Liver (tissue), 3 donors: ENCODE measurements around the gene ELK1.

Experiments used
- CTCF ChIP-seq: fragments of 150-350 bp; IDR thresholded peaks from 2 replicates; pipeline ENCODE4 v1.5.1; 2017; ENCODE audit warnings: improper control_type of control experiment, low read depth, low read length; ENCODE audit not compliant: missing input control
- SP1 ChIP-seq: IDR thresholded peaks from 2 replicates; pipeline ENCODE4 v1.6.1; 2018; ENCODE audit warnings: antibody characterized with exemption, mild to moderate bottlenecking
- TF ChIP-seq, protein P1 (sequence below): IDR thresholded peaks from 2 replicates; pipeline ENCODE4 v1.6.1; 2016; ENCODE audit warnings: antibody characterized with exemption, mild to moderate bottlenecking
- donor health status: healthy.
- donor health status: healthy.

DNA sequence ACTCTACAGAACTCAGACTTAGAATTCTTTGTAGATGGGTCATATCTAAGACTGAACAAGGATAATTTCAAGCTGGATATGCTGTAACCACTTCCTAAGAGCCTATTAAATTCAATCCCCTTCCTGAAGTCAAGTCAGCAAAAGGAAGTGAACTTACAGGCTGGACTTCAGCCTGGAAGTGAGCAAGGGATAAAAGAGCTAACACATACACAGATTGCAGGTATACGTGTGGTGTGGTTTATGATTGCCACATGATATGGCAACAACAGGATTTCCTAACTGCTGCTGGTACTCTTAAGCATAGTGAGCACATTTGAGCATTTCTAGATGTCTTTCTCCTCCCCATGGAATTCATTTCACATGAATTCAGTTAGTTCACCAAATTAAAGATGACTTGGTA, 46.8 kb upstream of the ELK1 start:
- TF ChIP-seq SP1 (no peak), CTCF (no peak)
- TF ChIP-seq, protein P1, sequence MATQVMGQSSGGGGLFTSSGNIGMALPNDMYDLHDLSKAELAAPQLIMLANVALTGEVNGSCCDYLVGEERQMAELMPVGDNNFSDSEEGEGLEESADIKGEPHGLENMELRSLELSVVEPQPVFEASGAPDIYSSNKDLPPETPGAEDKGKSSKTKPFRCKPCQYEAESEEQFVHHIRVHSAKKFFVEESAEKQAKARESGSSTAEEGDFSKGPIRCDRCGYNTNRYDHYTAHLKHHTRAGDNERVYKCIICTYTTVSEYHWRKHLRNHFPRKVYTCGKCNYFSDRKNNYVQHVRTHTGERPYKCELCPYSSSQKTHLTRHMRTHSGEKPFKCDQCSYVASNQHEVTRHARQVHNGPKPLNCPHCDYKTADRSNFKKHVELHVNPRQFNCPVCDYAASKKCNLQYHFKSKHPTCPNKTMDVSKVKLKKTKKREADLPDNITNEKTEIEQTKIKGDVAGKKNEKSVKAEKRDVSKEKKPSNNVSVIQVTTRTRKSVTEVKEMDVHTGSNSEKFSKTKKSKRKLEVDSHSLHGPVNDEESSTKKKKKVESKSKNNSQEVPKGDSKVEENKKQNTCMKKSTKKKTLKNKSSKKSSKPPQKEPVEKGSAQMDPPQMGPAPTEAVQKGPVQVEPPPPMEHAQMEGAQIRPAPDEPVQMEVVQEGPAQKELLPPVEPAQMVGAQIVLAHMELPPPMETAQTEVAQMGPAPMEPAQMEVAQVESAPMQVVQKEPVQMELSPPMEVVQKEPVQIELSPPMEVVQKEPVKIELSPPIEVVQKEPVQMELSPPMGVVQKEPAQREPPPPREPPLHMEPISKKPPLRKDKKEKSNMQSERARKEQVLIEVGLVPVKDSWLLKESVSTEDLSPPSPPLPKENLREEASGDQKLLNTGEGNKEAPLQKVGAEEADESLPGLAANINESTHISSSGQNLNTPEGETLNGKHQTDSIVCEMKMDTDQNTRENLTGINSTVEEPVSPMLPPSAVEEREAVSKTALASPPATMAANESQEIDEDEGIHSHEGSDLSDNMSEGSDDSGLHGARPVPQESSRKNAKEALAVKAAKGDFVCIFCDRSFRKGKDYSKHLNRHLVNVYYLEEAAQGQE: no peak
